ENCODE data around the gene ADGRA1. TPM values are rescaled to one million over a fixed set of nuclear protein-coding genes. Genes with fewer than 3 reads are reported as not detected.

ADGRA1 gene
- polyA plus RNA-seq, 10 donors: 1.8 to 3.2 (median 2.5) TPM

DNA sequence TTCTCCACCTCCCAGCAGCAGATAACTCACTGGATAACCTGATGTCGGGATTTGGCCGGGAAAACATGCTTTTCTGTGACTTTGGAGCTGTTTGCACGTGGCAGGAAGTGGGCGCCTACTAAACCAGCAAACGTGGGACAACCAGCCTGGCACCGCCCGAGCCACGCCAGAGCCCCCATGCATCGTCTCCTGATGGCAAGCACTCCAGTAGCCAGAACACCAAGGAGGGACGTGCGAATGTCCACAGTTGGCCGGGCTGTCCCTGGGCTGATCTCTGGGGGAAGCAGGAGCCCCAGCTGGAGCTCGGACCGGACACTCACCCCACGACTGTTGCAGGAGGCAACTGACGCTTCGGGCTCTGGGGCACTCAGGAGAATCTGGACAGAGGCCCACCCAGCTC lies 7.1 kb downstream of the ADGRA1 start:
- no peak for DNase-seq

DNA sequence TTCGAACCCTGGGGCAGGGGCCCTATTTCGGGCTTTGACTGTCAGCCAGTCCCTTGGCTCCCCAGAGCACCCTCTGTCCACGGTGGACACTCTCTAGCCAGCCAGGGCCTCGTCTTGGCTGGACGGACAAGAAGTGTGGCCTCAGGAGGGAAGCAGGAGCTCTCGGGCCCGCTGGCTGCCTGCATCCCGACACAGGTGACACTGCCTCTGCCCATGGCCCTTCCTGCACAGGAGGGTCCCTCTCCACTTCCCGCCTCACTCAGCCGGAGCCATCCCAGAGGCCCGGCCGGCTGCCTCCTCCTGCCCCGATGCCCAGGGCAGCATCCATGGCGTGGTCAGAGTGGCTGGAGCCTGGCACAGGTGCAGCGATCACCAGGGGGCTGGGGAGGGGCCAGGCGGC lies 7.9 kb downstream of the ADGRA1 start:
- no peak for DNase-seq

DNA sequence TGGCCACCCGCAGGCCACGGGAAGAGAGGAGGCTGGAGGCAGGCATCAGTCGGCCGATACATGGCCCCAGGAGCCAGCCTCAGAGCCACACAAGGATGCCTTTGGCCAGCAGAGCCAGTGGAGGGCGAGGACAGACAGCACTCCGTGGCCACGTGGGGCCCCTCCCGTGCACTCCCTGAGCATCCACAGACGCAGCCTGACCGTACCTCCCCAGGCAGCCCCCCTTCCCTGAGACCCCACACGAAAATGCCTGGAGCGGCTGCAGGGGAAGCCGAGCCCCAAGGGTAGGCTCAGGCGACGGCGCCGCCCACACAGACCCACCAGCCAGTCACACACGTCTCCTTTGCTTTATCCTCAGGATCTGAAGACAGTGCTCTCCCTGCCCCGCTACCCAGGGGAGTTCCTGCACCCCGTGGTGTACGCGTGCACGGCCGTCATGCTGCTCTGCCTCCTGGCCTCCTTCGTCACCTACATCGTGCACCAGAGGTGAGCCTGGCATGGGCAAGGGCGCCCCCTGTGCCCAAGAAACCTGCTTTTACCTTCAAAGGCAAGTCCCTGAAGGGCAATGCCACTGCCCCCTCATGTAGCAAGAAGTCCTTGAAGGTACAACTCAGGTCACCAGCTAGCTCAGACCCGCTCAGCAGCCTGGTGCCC lies 9.0 kb downstream of the ADGRA1 start:
- no peak for DNase-seq

DNA sequence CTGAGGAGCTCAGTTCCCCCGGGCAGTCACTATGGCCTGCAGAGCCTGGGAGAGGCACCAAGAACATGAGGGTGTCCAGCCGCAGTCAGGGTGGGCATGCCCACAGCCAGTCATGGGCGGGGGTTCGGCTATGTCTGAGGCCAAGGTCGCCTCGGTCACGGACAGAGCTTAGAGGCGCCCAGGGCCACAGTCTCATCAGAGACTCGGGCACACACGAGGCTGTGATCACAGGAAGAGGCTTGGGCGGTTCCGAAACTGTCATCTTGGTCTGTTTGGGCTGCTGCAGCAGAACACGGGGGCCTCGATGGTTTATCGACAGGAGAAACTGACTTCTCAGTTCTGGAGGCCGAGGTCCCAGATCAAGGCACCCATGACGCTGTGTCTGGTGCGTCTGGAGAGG lies 9.7 kb downstream of the ADGRA1 start:
- no peak for DNase-seq

DNA sequence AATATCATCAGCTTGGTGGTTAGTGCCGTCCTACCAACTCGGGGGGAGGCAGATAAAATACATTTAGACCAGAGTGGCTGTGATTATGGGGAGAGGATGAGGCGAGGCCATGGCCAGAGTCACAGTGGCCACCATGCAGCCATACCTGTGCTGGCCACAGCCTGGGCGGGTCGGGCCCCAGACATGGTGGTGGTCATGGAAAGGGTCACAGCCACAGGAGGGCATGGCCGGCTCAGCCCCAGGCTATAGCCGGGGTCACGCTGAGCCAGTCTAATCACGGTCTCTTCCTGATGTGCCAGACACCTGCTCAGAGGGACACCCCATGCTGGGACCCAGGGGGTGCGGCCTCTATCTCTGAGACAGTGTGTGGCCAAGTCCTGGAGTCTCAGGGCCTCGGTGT lies 10.2 kb downstream of the ADGRA1 start:
- DNase-seq: no peak

DNA sequence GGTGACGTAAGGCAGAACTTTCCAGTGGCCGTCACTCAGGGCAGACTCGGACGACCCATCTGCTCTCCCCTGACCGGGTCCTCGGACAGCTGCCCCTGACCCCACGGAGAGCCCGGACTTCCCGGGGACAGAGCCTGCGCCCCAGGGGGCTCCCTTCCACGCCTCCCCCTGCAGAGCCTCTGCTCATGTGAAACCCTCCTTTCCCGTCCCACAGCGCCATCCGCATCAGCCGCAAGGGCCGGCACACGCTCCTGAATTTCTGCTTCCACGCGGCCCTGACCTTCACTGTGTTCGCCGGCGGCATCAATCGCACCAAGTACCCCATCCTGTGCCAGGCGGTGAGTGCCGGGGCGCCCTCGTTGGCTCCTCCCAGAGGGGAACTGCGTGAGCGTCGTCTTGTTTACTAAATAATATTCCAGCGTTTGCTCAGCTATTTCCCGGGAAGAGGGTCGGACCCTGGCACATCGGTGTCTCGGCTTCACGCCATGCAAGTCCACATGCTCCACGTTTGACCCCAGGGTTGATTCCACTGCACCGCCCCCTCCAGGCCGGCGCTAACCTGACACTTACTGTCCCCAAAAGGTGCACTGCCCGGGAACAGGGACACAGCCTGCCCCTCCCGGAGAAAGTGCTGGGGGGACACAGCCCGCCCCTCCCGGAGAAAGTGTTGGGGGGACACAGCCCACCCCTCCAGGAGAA lies 10.9 kb downstream of the ADGRA1 start:
- DNase-seq: no peak

DNA sequence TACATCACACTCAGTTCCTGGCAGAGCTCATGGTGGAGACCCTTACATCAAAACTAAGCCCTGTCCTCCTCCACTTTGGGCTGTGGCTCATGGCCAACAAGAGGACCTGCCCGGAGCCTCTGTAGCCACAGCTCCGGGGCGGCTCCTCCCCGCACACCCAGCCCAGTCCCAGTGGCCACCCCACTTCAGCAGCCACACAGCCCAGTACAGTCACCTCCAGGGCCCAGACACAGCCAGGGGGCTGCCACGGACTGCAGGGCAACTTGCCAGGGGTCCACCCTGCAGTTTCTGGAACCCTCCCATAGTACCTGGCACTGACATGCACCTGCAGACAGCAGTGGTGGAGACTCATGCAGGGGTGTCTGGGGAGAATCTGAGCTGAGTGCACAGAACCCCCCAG lies 11.8 kb downstream of the ADGRA1 start:
- DNase-seq: no peak

DNA sequence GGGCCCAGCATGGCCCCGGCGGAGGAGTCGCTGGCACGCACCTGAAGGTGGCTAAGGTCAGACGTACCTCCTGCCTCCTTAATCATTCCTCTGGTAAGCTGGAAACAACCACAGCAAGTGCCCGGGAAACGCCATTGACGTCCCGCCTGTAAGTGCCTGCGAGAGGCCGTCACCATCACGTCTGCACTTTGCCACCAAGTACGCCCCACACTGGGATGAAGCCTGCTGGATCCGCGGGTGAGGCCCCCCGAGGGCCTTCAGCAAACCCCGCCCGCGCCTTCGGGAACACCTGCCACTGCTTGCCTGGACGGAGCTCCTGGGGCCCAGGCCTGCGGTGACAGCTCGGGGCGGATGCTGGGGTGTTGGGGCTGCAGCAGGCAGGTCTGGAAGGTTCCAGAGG lies 12.5 kb downstream of the ADGRA1 start:
- no peak for DNase-seq

DNA sequence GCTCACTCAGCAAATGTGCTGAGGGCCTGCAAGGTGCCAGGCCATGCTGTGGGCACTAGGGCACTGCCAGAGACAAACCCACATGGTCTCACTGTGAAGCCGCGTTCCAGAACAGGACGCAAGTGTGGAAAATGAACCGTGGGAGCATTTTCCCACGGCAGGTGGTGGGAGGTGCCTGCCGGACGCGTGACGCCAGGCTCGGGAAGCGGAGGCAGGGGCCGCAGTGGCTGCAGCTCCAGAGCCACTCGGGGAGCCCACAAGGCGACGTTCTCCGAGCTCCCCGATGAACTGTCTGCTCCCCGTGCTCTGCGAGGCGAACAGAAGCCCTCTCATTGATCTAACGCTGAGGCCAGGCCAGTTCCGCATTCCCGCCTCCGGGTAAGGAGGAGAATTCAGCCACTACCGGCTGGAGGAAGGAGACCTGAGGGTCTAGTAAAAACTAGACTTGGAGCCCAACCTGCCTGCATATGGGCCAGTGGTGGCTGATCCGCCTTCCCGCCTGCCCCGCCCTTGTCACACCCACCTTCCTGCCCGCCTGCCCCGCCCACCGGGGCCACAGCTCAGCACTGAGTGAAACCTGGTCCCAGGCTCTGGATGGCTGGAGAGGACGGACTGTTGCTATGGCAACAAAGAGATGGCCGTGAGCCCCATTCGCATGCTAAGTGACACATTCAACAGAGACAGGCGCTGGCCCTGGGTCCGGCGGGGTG lies 13.1 kb downstream of the ADGRA1 start:
- no peak for DNase-seq

DNA sequence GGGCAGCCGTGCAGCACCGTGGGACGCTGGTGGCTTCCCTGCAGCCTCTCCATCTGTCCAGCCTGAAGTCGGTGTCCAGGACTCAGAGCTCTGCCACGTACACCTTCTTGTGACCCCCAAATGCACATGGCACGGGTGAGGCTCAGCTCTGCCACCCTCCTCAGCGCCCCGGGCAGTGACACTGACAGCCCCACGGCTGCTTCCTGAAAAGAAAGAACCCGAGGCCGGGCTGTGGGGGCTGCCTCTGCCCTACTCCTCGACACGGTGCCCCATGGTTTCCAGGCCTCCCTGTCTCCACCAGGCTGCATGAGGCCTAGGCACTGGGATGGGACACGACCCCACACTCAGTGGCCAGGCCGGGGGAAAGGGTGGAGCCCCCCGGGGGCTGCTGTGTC lies 13.7 kb downstream of the ADGRA1 start:
- DNase-seq: no peak

DNA sequence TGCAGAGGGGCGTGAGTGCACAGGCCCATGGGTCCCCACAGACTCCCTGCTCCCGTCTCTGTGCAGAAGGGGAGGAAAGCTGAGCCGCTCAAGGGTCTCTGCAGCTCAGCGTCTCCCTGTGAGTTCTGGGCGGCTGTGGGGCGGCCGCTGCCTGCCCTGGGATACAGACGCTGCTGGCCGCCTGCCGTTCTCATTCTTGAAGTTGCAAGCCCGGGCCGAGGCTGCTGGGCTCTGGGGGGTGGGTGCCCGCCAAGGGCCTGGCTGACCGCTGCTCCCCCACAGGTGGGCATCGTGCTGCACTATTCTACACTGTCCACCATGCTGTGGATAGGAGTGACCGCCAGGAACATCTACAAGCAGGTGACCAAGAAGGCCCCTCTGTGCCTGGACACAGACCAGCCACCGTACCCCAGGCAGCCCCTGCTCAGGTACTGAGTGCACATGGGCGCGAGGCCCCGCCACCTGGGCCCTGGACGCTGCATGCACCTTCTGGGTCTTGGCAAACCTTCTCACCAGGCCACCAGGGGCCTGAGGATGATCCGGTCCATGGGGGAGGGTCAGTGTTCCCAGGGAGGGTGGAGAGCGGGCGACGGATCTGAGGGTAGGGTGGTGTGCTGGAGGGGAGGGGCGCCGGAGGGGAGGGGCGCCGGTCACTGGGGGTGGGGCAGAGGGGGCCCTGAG lies 14.8 kb downstream of the ADGRA1 start:
- no peak for DNase-seq

DNA sequence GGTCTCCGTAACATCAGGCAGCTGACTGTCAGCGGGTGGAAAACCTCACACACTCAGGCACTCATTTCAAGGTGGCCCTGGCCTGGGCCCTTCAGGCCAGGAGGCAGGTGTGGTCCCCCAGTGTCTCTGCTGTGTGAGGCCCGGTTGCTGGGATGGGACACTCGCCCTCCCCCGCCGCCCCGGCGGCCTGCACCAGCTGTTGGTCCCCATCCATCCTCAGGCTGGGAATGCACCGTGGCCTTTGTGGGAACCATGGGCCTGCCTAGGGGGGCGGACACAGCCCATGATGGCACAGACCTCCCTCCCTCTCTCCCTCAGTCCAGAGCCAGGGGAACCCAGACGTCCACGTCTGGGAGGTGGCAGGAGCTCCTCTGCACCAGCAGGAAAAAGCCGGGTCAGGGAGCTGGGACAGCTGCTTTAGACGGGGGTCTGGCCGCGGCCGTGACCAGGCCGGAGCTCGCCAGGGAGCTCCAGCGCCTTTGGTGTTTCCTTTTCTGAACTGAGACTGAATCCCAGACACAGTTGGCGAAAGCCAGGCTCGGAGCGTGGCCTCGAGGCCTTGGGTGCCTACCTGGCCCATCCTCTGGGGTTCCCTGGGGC lies 15.7 kb downstream of the ADGRA1 start:
- DNase-seq: no peak

DNA sequence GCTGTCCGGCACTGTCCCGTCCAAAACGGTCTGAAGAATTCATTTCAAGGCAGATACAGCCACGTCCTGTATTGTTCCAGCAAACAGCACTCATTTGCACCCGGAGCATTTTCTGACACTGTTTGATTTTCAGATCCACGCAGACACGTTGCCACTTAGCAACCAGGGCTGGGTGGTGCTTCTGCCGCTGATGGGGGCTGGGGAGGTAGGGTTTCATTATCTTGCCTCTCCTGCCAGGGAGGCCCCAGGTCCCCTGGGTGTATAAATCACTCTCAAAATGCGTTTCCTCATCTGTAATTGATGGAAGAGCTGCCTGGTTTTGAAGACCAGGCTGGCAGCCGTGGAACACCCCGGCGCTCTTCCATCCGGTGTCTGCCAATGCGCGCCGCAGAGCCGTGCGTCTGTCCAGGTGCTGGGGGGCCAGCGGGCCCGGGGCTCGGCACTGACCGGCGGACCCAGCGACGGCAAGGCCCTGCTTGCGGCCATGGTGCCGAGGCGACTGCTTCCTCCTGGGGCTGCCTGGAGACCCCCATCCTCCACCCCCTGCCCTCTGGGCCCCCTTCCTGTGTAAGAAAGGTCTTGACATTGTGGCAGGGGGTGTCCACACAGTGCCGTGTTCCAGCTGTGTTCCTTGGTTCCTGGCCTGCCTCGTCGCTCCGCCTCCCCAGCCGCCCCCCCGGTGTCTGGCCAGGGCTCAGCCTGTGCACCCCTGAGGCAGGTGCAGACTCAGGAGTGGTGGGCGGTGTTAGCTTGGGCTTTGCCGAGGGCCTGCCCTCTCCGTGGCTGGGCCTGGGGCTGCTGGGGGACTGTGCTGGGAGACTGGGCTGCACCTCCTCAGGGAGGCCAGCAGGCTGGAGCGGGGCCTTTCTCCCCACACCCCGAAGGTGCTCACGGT lies 16.6 kb downstream of the ADGRA1 start:
- no peak for DNase-seq

DNA sequence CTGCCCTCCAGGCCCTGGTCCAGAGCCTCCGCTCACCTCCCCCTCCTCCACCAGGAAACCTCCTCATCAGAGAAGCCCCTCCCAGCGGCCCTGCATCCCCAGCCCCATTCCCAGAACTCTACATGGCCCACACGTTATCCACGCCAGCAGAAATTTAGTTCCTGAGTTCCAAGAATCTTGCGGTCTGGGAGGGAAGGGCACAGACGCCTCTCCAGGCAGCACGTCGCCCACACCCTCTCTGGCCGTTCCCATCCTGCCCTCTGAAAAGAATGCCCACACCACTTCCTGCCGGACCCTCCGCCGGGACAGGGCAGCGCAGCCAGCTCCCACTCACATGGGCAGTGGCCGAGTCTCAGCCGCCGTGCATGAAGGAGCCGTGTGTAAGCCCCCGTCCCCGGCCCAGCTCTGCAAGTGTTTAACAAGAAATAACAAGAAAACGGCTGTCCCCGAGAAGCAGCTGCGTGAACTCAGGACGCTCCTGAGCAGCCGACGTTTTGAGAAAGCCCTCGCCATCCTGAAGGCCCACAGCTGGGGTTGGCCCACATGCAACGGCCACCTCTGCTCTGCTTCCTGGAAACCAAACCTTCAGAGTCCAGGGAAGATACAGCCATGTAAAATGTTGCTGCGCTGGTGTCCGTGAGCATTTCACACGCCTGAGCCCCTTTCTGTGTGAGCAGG lies 17.4 kb downstream of the ADGRA1 start:
- DNase-seq: no peak

DNA sequence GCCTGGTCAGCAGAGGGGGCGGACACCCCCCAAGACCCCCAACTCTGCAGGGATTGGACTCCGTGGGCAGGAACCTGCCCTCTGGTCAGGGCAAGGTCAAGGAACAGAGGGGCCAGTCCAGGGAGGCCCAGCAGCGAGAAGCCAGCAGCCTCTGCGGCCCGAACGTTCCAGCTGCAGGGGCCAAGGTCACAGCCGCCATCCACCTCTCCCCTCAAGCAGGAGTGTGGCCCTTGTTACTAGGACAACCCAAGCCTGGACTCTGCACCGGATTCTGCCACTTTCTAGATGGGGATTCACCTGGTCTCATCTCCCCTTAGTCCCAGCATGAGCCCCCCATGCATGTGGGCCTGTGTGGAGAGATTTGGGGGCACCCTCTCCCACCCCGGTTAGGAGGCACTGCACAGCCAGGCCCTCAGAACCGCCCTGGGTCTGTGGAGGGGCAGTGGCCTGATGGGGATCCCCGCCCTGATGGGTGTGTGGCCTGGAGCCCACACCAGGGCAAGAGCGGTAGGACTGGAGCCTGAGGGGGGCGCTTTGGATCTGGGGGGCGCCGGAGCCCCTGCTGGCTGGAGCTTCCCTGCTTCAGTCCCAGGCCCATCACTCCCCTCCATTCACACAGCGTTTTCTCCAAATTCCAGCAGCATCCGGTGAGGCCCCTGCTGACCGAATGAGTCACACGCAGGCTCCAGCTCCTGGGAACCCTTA lies 18.1 kb downstream of the ADGRA1 start:
- no peak for DNase-seq

DNA sequence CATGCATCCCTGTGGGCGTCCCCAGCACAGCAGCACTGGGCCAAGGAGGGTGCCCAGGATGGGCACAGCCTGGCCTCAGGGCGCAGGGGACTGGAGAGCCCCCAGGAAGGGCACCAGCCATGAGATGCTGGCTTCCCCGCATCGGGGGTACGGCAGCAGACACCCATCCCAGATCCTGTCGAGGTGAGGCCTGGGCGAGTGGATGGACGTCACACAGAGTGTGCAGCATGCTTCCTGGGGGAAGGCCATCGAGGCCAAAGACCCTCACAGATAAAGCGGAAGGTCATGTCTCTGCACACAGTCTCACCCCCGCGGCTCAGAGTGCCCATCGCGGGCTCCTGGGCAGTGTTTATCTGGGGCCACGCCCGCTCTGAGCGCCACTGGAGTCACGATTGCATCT lies 18.8 kb downstream of the ADGRA1 start:
- DNase-seq: no peak

DNA sequence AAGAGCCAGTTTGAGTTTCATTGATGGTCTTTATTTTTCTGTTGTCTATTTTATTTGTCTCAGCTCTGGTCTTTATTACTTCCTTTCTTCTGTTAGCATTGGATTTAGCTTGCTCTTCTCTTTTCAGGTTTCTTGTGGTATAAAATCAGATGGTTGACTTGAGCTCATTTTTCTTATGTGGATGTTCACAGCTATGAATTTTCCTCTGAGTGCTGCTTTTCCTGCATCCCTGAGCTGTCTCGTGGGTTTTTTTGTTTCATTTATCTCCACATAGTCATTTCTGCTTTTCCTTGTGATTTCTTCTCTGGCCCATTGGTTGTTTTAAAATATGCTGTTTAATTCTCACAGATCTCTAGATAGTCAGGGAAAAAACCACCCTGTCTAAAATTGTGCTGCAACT lies 19.7 kb downstream of the ADGRA1 start:
- DNase-seq: no peak

DNA sequence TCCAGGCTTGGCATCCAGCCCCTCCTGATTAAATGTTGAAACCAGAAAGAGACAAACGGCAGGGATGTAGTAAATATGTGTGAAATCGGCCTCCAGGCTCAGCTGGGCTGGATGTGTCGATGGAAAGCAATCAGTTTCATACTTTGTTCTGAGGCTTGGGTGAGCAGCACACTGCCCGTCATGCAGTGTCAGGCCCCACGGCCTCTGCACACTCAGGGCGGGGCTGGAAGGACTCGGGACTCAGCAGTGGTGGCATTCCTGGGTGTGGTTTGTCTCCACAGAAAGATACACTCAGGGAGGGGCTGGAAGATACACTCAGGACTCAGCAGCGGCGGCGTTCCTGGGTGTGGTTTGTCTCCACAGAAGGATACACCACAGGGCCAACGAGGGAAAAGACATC lies 22.0 kb downstream of the ADGRA1 start:
- DNase-seq: peak in 2 of 3 donors; percentile 20 to 47

DNA sequence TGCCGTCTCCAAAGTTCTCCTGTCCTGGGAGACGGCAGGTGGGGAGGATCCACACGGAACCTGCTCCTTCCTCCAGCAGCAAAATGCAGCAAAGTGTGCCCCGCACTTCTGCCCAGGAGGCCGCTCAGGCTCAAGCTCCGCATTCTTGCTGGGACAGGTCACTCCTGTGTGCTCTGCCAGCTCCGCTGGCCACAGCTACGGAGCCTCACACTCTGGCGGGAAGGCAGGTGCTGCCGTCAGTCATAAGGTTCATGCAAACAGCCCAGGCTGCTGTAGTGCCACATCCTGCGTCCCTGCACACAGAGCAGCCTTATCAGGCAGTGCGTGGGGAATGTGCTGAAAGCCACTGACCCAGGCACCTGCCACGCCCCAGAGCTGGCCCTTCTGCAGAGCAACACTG lies 22.4 kb downstream of the ADGRA1 start:
- DNase-seq: peak; percentile 73 to 79 (median 74)

Data from muscle of back (tissue), 11 donors.